ENCODE measurements around the gene TBC1D22A.
"Not testable (repeated sequence)": the region's sequence is repeated elsewhere in the genome, so short reads cannot be mapped to it uniquely, and the experiment has no call there.

The TBC1D22A gene

DNA sequence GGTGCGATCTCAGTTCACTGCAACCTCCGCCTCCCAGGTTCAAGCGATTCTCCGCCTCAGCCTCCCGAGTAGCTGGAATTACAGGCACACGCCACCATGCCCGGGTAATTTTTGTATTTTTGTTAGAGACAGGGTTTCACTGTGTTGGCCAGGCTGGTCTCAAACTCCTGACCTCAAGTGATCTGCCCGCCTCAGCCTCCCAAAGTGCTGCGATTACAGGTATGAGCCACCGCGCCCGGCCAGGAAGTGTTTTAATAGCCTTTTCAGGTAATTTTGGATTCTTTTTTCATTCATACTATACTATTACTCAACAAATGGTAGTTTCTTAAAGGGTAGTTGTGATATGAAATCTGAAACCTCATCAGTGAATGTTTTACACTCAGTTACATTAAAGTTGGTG is 216.2 kb downstream of the TBC1D22A start:
- DNase-seq = not testable (repeated sequence)

- DNase-seq = no peak
Measured at GRCh38 chr22:46979506-46979905, 217.1 kb downstream of the TBC1D22A start.

DNA sequence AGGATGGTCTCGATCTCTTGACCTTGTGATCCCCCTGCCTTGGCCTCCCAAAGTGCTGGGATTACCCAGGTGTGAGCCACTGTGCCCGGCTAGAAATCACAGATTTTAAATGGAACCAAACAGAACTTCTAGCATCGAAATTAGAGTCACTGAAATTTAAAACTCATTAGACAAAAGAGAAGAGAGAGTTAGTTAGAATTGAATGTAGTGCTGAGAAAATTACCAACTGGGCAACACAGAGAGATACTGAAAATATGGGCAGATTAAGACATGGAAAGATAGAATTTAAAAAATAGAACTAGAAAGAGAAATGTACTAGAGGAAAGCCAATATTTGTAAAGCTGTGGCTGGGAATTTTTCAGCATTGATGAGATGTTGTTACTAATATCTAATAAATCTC is 217.9 kb downstream of the TBC1D22A start:
- DNase-seq = no peak

GRCh38 chr22:46982635-46983034 is 220.2 kb downstream of the TBC1D22A start:
- no peak for DNase-seq

DNA sequence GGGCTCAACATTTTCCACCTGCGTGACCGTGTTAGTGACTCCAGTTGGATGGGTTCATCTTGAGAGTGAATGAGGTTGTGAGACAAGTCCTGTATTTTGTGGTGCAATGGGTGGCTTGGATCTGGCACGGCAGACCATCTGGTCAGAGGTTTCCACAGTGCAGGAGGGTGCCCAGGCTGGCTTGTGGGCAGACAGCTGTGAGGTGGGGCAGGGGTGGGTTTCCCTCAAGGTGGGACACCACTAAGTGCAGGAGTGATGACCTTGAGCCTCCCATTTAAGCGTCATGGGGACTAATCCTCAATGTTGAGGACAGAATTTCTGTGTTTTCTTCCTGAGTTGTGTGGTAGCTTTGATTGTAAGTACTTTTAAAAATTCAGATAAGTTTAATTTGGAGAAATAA is 220.6 kb downstream of the TBC1D22A start:
- DNase-seq = no peak

GRCh38 chr22:46984751-46985506 is 222.5 kb downstream of the TBC1D22A start:
- DNase-seq = no peak

GRCh38 chr22:46985507-46985882 is 223.0 kb downstream of the TBC1D22A start:
- DNase-seq = no peak

DNA sequence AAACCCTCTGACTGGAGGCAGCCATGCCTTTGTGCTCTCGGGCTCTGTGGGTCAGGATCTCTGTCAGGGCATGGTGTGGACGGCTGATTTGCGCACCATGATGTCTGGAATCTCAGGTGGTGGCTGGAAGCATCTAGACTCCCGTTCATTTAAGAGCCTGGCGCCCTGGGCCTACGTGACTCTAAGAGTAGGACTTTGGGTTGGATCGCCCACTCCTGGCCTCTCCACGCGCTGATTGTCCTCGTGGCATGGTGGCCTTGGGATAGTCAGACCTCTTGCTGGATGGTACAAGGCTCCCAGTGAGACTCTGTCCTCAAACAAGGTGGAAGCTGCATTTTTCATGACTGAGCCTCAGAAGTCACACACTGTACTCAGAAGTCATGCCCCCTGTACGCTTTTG is 224.3 kb downstream of the TBC1D22A start:
- no peak for DNase-seq

- no peak for DNase-seq
Measured at GRCh38 chr22:46990937-46991550, 228.6 kb downstream of the TBC1D22A start.

DNA sequence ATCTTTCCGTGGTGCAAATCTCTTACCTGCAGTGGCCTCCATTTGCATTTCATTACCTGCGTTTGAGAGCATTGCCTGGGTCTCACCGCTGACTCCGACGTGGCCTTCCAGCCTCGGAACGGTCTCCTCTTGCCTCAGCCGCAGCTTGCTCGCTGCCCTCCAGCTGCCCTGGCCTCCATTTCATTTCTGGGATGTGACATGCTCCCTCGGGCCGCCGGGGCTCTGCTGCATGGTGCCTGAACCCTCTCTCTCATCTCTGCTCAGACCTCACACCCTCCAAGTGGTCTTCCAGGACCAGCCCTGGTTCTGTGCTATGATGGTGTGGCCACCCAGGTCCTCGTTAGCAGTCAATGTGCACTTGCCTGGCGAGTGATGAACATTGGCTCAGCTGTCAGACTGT is 229.2 kb downstream of the TBC1D22A start:
- no peak for DNase-seq

DNA sequence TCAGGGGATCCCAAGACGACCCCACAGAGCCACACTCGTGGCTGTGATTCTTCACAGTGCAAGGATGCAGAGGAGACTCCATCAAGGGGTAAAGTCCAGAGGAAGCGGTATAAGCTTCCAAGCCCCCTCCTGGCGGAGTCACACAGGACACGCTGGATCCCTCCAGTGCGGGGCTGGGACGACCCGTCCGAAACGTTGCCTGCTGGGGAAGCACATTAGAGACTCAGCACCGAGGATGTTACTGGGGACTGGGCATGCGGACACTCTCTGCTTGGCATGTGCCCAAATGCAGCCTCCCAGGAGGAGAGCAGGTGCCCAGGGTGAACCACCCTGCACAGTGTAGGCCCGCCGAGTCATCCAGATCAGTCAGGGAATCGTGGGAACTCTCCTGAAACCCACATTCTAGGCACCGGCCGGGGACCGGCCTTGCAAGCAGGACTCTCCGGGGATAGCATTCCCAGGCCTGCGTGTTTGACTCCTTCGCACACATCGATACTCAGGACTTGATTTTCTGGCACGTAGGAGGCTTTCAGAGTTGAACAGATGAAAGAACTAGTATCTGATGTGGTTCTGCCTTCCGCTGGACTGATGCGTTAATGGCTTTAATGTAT is 229.8 kb downstream of the TBC1D22A start:
- DNase-seq = no peak

DNA sequence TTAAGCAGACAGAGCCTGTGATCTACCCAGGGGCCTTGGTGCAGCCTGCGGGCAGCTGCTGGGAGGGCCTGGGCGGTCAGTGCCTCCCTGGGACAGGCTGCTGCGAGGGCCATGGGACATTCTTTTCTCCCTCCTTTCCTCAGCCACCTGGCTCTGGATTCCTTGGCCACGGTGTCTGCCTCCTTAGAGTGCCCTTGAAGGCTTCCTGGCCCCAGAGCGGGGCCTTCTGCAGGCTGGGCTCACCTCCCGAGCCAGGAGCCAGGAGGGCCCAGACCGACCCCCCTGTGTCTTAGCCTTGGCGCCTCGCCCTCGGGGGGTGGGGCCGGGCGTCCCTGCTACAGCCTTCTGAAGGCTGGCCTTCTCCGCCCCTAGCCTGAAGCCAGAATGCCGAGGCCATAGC is 231.2 kb downstream of the TBC1D22A start:
- DNase-seq = no peak

DNA sequence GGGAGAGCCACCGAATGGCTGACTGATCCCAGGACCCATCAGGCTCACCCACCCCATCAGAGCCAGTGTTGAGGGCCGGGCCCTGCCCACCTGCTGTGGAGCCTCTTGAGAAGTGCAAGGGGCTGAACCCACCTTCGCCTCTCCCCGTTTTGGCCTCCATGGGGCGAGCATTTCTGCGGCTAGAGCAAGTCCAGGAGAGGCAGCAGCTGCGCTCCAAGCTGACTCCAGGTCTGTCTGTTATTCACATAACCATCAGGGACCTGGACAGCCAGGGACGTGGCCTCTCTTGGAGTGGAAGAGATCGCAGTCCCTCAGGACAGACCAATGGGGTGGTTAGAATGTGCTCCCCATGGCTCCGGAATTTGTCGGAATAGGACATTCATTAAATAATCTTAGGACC is 231.8 kb downstream of the TBC1D22A start:
- DNase-seq = no peak

DNA sequence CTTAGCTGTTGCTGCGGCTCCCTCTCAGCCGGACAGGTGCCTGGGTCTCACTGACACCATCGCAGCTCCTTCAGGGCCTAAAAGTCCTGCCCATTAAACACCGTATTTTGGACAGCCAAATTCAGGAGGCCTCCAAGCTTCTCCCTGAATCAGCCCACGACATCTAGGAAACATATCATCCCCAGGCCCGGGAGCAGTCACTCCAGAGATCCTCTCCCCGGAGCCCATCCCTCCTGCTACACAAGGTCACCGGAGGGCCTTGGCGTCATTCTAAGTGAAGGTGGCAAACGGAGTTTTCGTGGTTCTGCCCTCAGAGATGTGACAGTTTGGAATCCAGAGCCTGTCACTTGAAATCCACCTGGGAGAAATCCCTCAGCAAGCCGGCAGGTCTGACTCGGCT is 232.5 kb downstream of the TBC1D22A start:
- DNase-seq = no peak

DNA sequence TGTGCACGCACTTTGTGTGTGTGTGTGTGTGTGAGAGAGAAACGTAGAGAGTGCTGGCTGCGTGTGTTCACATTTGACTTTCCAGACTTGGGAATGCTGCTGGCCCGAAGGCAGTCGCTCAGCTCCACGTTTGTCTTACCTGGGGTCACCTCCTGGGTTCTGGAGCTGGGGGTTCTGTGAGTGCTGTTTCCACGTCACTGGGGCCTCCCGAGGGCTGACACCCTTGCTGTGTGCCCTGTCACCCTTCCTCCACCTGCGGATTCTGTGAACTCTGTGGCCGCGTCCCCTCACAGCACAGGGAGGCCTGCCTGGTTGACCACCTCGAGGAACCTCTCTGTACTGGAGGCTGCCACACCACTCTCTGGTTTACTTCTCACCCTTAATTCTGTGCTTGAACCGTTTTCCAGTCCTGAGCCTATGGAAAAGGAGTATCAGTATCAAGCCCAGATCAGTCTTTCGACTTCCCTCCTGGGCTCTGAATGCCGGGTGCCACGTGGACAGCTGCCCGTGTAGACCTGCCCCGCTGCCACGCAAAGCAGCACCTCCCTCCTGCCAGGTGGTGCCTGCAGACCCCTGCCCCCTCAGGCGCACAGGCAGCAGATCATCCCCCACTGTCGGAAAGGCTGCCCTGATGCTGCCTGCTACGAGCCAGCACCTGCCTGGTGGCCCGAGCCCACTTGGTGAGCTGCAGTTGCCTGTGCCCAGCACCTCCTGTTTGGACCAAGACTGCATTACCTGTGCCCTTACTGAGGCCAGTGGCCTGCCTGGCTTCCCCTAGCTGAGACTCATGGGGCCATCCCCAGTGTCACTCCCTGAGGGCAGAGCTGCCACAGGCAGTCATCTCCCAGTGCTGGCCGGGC is 233.3 kb downstream of the TBC1D22A start:
- no peak for DNase-seq

- DNase-seq = no peak
Measured at GRCh38 chr22:46996595-46997310, 234.3 kb downstream of the TBC1D22A start.

- no peak for DNase-seq
Measured at GRCh38 chr22:46997311-46997970, 235.0 kb downstream of the TBC1D22A start.

- DNase-seq = no peak
Measured at GRCh38 chr22:46998331-46998730, 235.9 kb downstream of the TBC1D22A start.

GRCh38 chr22:47000256-47000655 is 237.8 kb downstream of the TBC1D22A start:
- no peak for DNase-seq

DNA sequence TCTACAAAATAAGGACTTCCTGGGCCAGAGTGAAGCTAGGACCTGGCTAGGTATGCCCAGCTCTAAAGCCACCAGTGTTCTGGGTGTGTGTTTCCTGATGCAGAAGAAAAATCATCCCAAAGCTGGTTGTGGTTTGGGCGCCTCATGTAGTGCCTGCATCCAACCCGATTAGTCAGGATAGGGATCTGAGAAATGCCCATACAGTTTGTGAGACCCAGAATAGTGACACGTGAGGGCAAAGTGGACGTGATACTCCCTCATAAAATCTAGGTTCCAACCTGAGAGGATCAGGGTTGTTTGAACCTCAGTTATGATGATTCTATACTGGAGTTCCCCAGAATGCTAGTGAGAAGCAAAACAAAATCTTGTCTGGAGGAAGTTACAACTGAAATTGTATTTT is 238.4 kb downstream of the TBC1D22A start:
- no peak for DNase-seq

DNA sequence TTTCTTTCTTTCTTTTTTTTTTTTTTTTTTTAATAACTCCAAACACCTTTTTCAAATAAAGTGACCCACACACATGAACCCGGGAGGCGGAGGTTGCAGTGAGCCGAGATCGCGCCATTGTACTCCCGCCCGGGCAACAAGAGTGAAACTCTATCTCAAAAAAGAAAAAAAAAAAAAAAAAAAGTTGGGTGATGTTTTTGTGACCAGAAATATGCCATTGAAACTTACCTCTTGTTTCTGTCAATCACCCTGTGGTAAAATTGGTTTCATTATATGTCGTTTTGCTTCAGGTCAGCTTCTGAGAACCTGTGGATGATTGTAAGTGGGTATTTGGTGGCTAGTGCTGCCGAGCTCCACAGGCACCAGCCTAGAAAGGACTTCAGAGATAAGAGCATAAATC is 238.8 kb downstream of the TBC1D22A start:
- DNase-seq = no peak

DNA sequence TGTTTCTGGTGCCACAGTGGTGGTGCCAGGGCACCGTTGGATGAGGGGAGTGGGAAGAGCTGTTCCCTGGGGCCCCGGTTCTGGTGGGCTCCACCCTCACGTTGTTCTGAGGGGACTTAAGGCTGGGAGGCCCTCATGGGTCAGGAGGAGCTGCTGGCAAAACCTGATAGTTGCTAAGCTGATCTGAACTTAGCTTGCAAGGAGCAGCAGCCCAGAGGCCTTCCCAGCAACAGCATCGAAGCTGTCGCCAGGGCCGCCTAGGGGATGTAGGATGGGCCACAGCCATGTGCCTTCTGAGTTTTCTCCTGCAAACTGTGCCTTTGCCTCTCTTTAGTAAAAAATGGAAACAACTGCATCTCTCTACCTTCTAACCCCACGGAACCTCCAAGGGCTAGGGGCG is 240.2 kb downstream of the TBC1D22A start:
- DNase-seq = no peak
